H9 (cell line): Measurements from ENCODE around the gene SFXN5. TPM values are rescaled to one million over a fixed set of nuclear protein-coding genes. Genes with fewer than 3 reads are reported as not detected.

Experiments used
- DNase-seq: peaks from one replicate; pipeline ENCODE4 v3.0.0-alpha.2; 2017
- H2AFZ ChIP-seq: one replicate; pipeline ENCODE4 v1.6.1; 2013; ENCODE audit warnings: mild to moderate bottlenecking, low read length, control low read depth, moderate library complexity
- H2AK5ac ChIP-seq: 2 replicates; pipeline ENCODE4 v1.6.1; 2013; ENCODE audit warnings: low read length, control low read depth, mixed read lengths; ENCODE audit not compliant: insufficient read length
- H2BK120ac ChIP-seq: one replicate; pipeline ENCODE4 v1.6.1; 2013; ENCODE audit warnings: low read depth, mild to moderate bottlenecking, low read length, control low read depth, inconsistent platforms; ENCODE audit not compliant: poor library complexity, severe bottlenecking
- H2BK12ac ChIP-seq: 2 replicates; pipeline ENCODE4 v1.6.1; 2013; ENCODE audit warnings: low read length, control low read depth, mixed read lengths, low read depth; ENCODE audit not compliant: insufficient read length
- H2BK15ac ChIP-seq: 2 replicates; pipeline ENCODE4 v1.6.1; 2013; ENCODE audit warnings: low read depth, low read length, control low read depth
- H2BK20ac ChIP-seq: one replicate; pipeline ENCODE4 v1.6.1; 2013; ENCODE audit warnings: low read depth, mild to moderate bottlenecking, low read length, control low read depth, inconsistent platforms; ENCODE audit not compliant: poor library complexity, severe bottlenecking
- H2BK5ac ChIP-seq: 2 replicates; pipeline ENCODE4 v1.6.1; 2013; ENCODE audit warnings: low read length, control low read depth, mixed read lengths; ENCODE audit not compliant: insufficient read length
- H3K14ac ChIP-seq: 2 replicates; pipeline ENCODE4 v1.6.1; 2013; ENCODE audit warnings: low read length, control low read depth; ENCODE audit not compliant: insufficient read depth
- H3K18ac ChIP-seq: 2 replicates; pipeline ENCODE4 v1.6.1; 2013; ENCODE audit warnings: low read depth, mild to moderate bottlenecking, mixed read lengths, low read length, control low read depth; ENCODE audit not compliant: insufficient read length
- H3K23ac ChIP-seq: 2 replicates; pipeline ENCODE4 v1.6.1; 2013; ENCODE audit warnings: low read length, control low read depth, mixed read lengths, low read depth; ENCODE audit not compliant: insufficient read length
- H3K23me2 ChIP-seq: 2 replicates; pipeline ENCODE4 v1.6.1; 2013; ENCODE audit warnings: low read depth, mild to moderate bottlenecking, mixed read lengths, low read length, control low read depth; ENCODE audit not compliant: insufficient read length, poor library complexity, severe bottlenecking
- H3K27ac ChIP-seq: 2 replicates; pipeline ENCODE4 v1.5.1; 2013; ENCODE audit warnings: low read length, control low read depth, mixed read lengths, low read depth; ENCODE audit not compliant: insufficient read length
- H3K27me3 ChIP-seq: 2 replicates; pipeline ENCODE4 v1.6.1; 2013; ENCODE audit warnings: low read length, control low read depth, inconsistent platforms; ENCODE audit not compliant: insufficient read depth
- H3K4ac ChIP-seq: 2 replicates; pipeline ENCODE4 v1.6.1; 2013; ENCODE audit warnings: low read depth, mild to moderate bottlenecking, control low read depth, inconsistent platforms, low read length, moderate library complexity
- H3K4me1 ChIP-seq: 2 replicates; pipeline ENCODE4 v1.6.1; 2013; ENCODE audit warnings: low read length, control low read depth, inconsistent platforms; ENCODE audit not compliant: insufficient read depth
- H3K4me2 ChIP-seq: 2 replicates; pipeline ENCODE4 v1.6.1; 2013; ENCODE audit warnings: low read length, control low read depth, mixed read lengths; ENCODE audit not compliant: insufficient read length, insufficient read depth
- H3K56ac ChIP-seq: 2 replicates; pipeline ENCODE4 v1.6.1; 2013; ENCODE audit warnings: low read depth, mild to moderate bottlenecking, mixed read lengths, low read length, control low read depth; ENCODE audit not compliant: insufficient read length
- H3K79me1 ChIP-seq: 2 replicates; pipeline ENCODE4 v1.6.1; 2013; ENCODE audit warnings: low read depth, mild to moderate bottlenecking, moderate library complexity, low read length, control low read depth, inconsistent platforms; ENCODE audit not compliant: insufficient read depth, poor library complexity, severe bottlenecking
- H3K79me2 ChIP-seq: 2 replicates; pipeline ENCODE4 v1.6.1; 2013; ENCODE audit warnings: low read length, control low read depth, inconsistent platforms; ENCODE audit not compliant: insufficient read depth
- H3K9ac ChIP-seq: 2 replicates; pipeline ENCODE4 v1.6.1; 2013; ENCODE audit warnings: low read length, control low read depth, mixed read lengths; ENCODE audit not compliant: insufficient read length; ENCODE audit errors: extremely low read depth
- H3K9me3 ChIP-seq: one replicate; pipeline ENCODE4 v1.6.1; 2013; ENCODE audit warnings: low read depth, low read length, inconsistent platforms; ENCODE audit not compliant: control insufficient read depth
- H3T11ph ChIP-seq: one replicate; pipeline ENCODE4 v1.6.1; 2013; ENCODE audit warnings: mild to moderate bottlenecking, low read length, control low read depth, inconsistent platforms
- H4K20me1 ChIP-seq: one replicate; pipeline ENCODE4 v1.6.1; 2013; ENCODE audit not compliant: control insufficient read depth, insufficient read length, insufficient read depth
- H4K5ac ChIP-seq: 2 replicates; pipeline ENCODE4 v1.6.1; 2013; ENCODE audit warnings: low read depth, mild to moderate bottlenecking, mixed read lengths, low read length, control low read depth; ENCODE audit not compliant: insufficient read length
- H4K8ac ChIP-seq: replicated peaks from 2 replicates; pipeline ENCODE4 v1.6.1; 2013; ENCODE audit warnings: low read length, control low read depth, mixed read lengths, low read depth; ENCODE audit not compliant: insufficient read length
- H4K91ac ChIP-seq: 2 replicates; pipeline ENCODE4 v1.6.1; 2013; ENCODE audit warnings: low read depth, mild to moderate bottlenecking, moderate library complexity, mixed read lengths, low read length, control low read depth; ENCODE audit not compliant: insufficient read length
- H3K27ac Mint-ChIP-seq, 3 experiments: 2 replicates in 2 of 3; 3 replicates in 1 of 3; pipeline ENCODE4 v1.8.0; 2020 to 2021; ENCODE audit warnings: mixed read lengths in 3 of 3, mild to moderate bottlenecking in 1 of 3, moderate library complexity in 1 of 3
- H3K27me3 Mint-ChIP-seq: 2 replicates; pipeline ENCODE4 v1.8.0; 2021; ENCODE audit warnings: low read depth, mild to moderate bottlenecking, moderate library complexity, mixed read lengths
- H3K36me3 Mint-ChIP-seq, 3 experiments: 2 replicates in 2 of 3; 3 replicates in 1 of 3; pipeline ENCODE4 v1.8.0; 2020 to 2021; ENCODE audit warnings: low read depth in 3 of 3, mixed read lengths in 3 of 3; ENCODE audit not compliant: insufficient read depth in 1 of 3
- H3K4me1 Mint-ChIP-seq, 2 experiments: 2 replicates each; pipeline ENCODE4 v1.8.0; 2020; ENCODE audit warnings: mixed read lengths in 2 of 2
- H3K4me3 Mint-ChIP-seq, 2 experiments: 2 replicates in 1 of 2; 3 replicates in 1 of 2; pipeline ENCODE4 v1.8.0; 2020 to 2021; ENCODE audit warnings: mild to moderate bottlenecking in 2 of 2, mixed read lengths in 2 of 2, moderate library complexity in 1 of 2
- H3K9me3 Mint-ChIP-seq, 2 experiments: 2 replicates in 1 of 2; 3 replicates in 1 of 2; pipeline ENCODE4 v1.8.0; 2020; ENCODE audit warnings: mild to moderate bottlenecking in 2 of 2, mixed read lengths in 2 of 2, moderate library complexity in 1 of 2
- CTCF ChIP-seq: fragments of 200-600 bp; sonication (generic); conservative IDR thresholded peaks from 3 replicates; pipeline ENCODE4 v1.8.0; 2021; ENCODE audit warnings: antibody characterized with exemption, mild to moderate bottlenecking
- WGBS: extraction: QIAGEN DNeasy Blood & Tissue Kit; methylation state at CpG from one replicate; pipeline ENCODE4 v1.1.7; 2013; ENCODE audit warnings: missing lambda C conversion rate, low lambda C conversion rate, mixed read lengths; ENCODE audit not compliant: insufficient read length; ENCODE audit errors: extremely low coverage; 5-methylcytosine and 5-hydroxymethylcytosine counted together
- total RNA-seq: library from RNA; stranded (reverse); gene quantifications from 2 replicates; pipeline ENCODE4 v1.2.1, GENCODE V29; 2021

SFXN5 gene
- total RNA-seq, 1 experiment from 2014 or later: 30.9 TPM

- Histone ChIP-seq H2BK120ac (no peak overlapping the region), H3K4me2 (no peak overlapping the region), H3K4me1 (peaks cover 8% of the 10 kb centered on the region; the same call in 1 of the 2 replicates), H4K8ac (no peak overlapping the region), H3K23me2 (no peaks in the 10 kb centered on the region), H3K56ac (no peak overlapping the region), H3K23ac (no peak overlapping the region), H2AFZ (no peak overlapping the region), H3K27me3 (no peaks in the 10 kb centered on the region; the same call in 1 of the 2 replicates), H3K27ac (no peak overlapping the region), H4K91ac (no peak overlapping the region), H3K14ac (no peak overlapping the region), H2AK5ac (no peak overlapping the region), H4K5ac (no peak overlapping the region), H2BK20ac (no peak overlapping the region), H2BK5ac (no peak overlapping the region), H3K9me3 (no peaks in the 10 kb centered on the region), H3K4ac (no peak overlapping the region), H4K20me1 (no peaks in the 10 kb centered on the region), H3K18ac (no peak overlapping the region), H2BK15ac (no peak overlapping the region), H3K79me2 (no peaks in the 10 kb centered on the region), H3K79me1 (no peaks in the 10 kb centered on the region), H3T11ph (no peak overlapping the region), H3K9ac (no peak overlapping the region), H2BK12ac (no peak overlapping the region)
- Mint-ChIP-seq H3K4me3 (no peak overlapping the region; a peak in 1 of 5 replicates), H3K4me1 (peaks cover 23 to 25% of the 10 kb centered on the region in 2 experiments), H3K27ac (no peak overlapping the region), H3K9me3 (no peaks in the 10 kb centered on the region), H3K27me3 (peaks cover 97% of the 10 kb centered on the region), H3K36me3 (no peaks in the 10 kb centered on the region)
- no CpG with 5 or more reads among the region's 18 CpGs for WGBS
- TF ChIP-seq CTCF: no peak
- DNase-seq: no peak
Observed at GRCh38 chr2:72897785-72898584, 173.5 kb downstream of the SFXN5 start.
